Middle frontal gyrus (tissue), 1 donor: ENCODE measurements around the gene ITGA8.

Experiments used
- DNase-seq: peaks from one replicate; pipeline ENCODE4 v3.0.0-alpha.2; 2015; ENCODE audit warnings: low spot score; ENCODE audit errors: extremely low spot score

ITGA8 gene

DNA sequence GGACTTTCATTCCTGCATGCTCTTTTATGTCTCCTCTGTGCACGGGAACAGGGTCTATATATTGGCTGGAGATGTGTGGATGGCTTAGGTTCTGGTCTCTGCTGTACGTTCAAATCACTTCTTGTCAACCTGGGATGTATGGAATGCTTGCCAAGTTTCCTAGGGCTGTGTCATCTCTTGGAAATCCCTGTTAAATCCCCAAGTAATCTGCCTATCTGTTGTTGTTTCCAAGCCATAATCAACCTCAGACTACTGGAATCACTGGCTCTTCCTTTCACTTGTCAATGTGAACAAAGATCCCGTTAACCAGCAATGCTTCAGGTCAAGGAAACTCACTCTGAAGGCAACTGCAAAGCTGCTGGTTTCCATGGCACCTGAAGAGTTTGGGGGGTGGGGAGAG lies 255.3 kb downstream of the ITGA8 start:
- DNase-seq: no peak
